Astrocyte (in vitro differentiated cells and primary cell): ENCODE results near the gene C1QTNF5. TPM values are rescaled to one million over a fixed set of nuclear protein-coding genes. Genes with fewer than 3 reads are reported as not detected.

Experiments used
- DNase-seq: peaks from one replicate; pipeline ENCODE4 v3.0.0-alpha.2; 2010; ENCODE audit warnings: low read depth
- FAIRE-seq: peaks from 2 replicates; lab custom pipeline; 2011; peaks lifted over from hg19 to GRCh38; lab: Jason Lieb, UNC
- H2AFZ ChIP-seq: 2 replicates; pipeline ENCODE4 v1.6.0; 2012; ENCODE audit warnings: low read depth, low read length, inconsistent platforms
- H3K27ac ChIP-seq: 2 replicates; pipeline ENCODE4 v1.5.1; 2011; ENCODE audit warnings: low read depth, low read length, inconsistent platforms
- H3K27me3 ChIP-seq: 2 replicates; pipeline ENCODE4 v1.6.0; 2011; ENCODE audit warnings: low read length, inconsistent platforms; ENCODE audit not compliant: insufficient read depth
- H3K36me3 ChIP-seq: 2 replicates; pipeline ENCODE4 v1.5.1; 2011; ENCODE audit warnings: low read length, inconsistent platforms; ENCODE audit not compliant: insufficient read depth
- H3K4me1 ChIP-seq: 2 replicates; pipeline ENCODE4 v1.5.1; 2011; ENCODE audit warnings: low read length, inconsistent platforms; ENCODE audit not compliant: insufficient read depth
- H3K4me2 ChIP-seq: 2 replicates; pipeline ENCODE4 v1.6.0; 2012; ENCODE audit warnings: low read length, inconsistent platforms
- H3K4me3 ChIP-seq: 2 replicates; pipeline ENCODE4 v1.5.1; 2011; ENCODE audit warnings: low read depth, mild to moderate bottlenecking, low read length, inconsistent platforms; ENCODE audit not compliant: insufficient read depth
- H3K79me2 ChIP-seq: 2 replicates; pipeline ENCODE4 v1.6.0; 2012; ENCODE audit warnings: mild to moderate bottlenecking, low read length, inconsistent platforms; ENCODE audit not compliant: insufficient read depth
- H3K9ac ChIP-seq: 2 replicates; pipeline ENCODE4 v1.6.0; 2012; ENCODE audit warnings: mild to moderate bottlenecking, low read length, inconsistent platforms
- H3K9me3 ChIP-seq: 2 replicates; pipeline ENCODE4 v1.5.1; 2012; ENCODE audit warnings: low read depth, mild to moderate bottlenecking, low read length, inconsistent platforms; ENCODE audit not compliant: insufficient read depth
- H4K20me1 ChIP-seq: 2 replicates; pipeline ENCODE4 v1.6.0; 2012; ENCODE audit warnings: low read length, inconsistent platforms; ENCODE audit not compliant: insufficient read depth
- H3K27ac Mint-ChIP-seq: one replicate; pipeline ENCODE4 v1.8.0; 2021; ENCODE audit warnings: mild to moderate bottlenecking, mixed read lengths; ENCODE audit not compliant: unreplicated experiment
- H3K27me3 Mint-ChIP-seq: one replicate; pipeline ENCODE4 v1.8.0; 2021; ENCODE audit warnings: low read depth, mixed read lengths; ENCODE audit not compliant: unreplicated experiment
- H3K36me3 Mint-ChIP-seq: one replicate; pipeline ENCODE4 v1.8.0; 2021; ENCODE audit warnings: low read depth, mixed read lengths; ENCODE audit not compliant: unreplicated experiment
- H3K4me1 Mint-ChIP-seq: one replicate; pipeline ENCODE4 v1.8.0; 2021; ENCODE audit warnings: low read depth, mixed read lengths; ENCODE audit not compliant: unreplicated experiment
- H3K4me3 Mint-ChIP-seq: one replicate; pipeline ENCODE4 v1.8.0; 2021; ENCODE audit warnings: mild to moderate bottlenecking, moderate library complexity, mixed read lengths; ENCODE audit not compliant: unreplicated experiment
- H3K9me3 Mint-ChIP-seq: one replicate; pipeline ENCODE4 v1.8.0; 2021; ENCODE audit warnings: mild to moderate bottlenecking, mixed read lengths; ENCODE audit not compliant: unreplicated experiment
- CTCF ChIP-seq: IDR thresholded peaks from 2 replicates; pipeline ENCODE4 v1.5.1; 2011; ENCODE audit warnings: low read depth, mild to moderate bottlenecking, inconsistent platforms, low read length, moderate library complexity; ENCODE audit not compliant: insufficient read depth
- EZH2 ChIP-seq: IDR thresholded peaks from 2 replicates; pipeline ENCODE4 v1.6.1; 2012; ENCODE audit warnings: mild to moderate bottlenecking, low read length, inconsistent platforms; ENCODE audit not compliant: insufficient read depth
- total RNA-seq: library from RNA; stranded (reverse); gene quantifications from 2 replicates; pipeline ENCODE4 v1.2.1, GENCODE V29; 2021

The C1QTNF5 gene
- total RNA-seq, 1 donor from 2014 or later: 6.3 TPM

DNA sequence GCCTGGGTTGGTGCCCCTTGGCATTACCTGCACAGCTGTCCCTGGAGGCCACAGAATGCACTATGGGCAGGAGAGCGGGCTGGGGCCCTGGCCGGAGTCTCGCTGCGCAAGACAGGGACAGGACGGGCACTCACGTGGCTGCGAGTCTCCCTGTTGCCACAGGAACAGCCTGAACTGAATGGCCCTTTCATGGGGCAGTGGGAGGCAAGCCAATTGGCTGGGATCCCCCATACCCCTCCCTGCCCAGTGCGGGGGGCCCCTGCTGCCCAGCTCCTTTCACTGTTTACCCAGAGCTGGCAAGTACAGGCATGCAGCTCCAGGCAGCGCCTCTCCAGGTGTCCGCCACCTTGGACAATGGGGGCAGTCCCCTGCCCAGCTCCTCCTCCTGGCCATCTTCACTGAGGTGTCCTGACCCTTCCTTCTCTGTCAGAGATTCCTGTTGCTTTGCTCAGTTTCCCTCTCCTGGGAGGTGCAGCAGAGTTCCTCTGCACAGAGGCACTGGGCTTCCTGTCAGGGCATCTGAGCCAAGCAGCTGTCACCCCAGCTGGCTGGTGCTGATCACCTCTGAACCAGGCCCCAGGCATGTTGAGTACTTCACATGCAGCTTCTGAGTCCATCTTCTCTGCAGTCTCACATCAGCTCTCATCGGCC is 35.6 kb upstream of the C1QTNF5 start:
- DNase-seq: no peak
- Histone ChIP-seq H3K4me3 (no peak overlapping the region), H2AFZ (no peak overlapping the region), H3K27ac (no peak overlapping the region), H3K36me3 (no peaks in the 10 kb centered on the region), H3K27me3 (peaks cover 2% of the 10 kb centered on the region), H4K20me1 (no peaks in the 10 kb centered on the region), H3K79me2 (no peaks in the 10 kb centered on the region), H3K9me3 (no peaks in the 10 kb centered on the region), H3K4me2 (peak overlapping the region; percentile 50), H3K4me1 (peaks cover 23% of the 10 kb centered on the region), H3K9ac (no peak overlapping the region)
- H3K36me3 Mint-ChIP-seq: no peaks in the 10 kb centered on the region
- H3K4me1 Mint-ChIP-seq: peaks cover 16% of the 10 kb centered on the region
- TF ChIP-seq EZH2 (no peak), CTCF (no peak)
- peaks cover 10% of the 10 kb centered on the region for H3K27me3 Mint-ChIP-seq
- no peak for FAIRE-seq
- H3K27ac Mint-ChIP-seq: no peak overlapping the region
- H3K9me3 Mint-ChIP-seq: peaks cover 2% of the 10 kb centered on the region
- H3K4me3 Mint-ChIP-seq: peak overlapping the region; percentile 4

GRCh38 chr11:119375337-119376196 is 34.9 kb upstream of the C1QTNF5 start:
- peaks cover 2% of the 10 kb centered on the region for H3K27me3 ChIP-seq
- Mint-ChIP-seq H3K27me3 (peaks cover 9% of the 10 kb centered on the region), H3K9me3 (peaks cover 2% of the 10 kb centered on the region), H3K27ac (no peak overlapping the region), H3K4me1 (peaks cover 16% of the 10 kb centered on the region), H3K4me3 (no peak overlapping the region), H3K36me3 (no peaks in the 10 kb centered on the region)
- peak overlapping the region; percentile 50 for H3K4me2 ChIP-seq
- peak overlapping the region; percentile 23 for H3K9ac ChIP-seq
- H3K4me3 ChIP-seq: no peak overlapping the region
- DNase-seq (peak; percentile 71), FAIRE-seq (no peak)
- no peaks in the 10 kb centered on the region for H3K9me3 ChIP-seq
- no peaks in the 10 kb centered on the region for H3K79me2 ChIP-seq
- no peak overlapping the region for H3K27ac ChIP-seq
- no peaks in the 10 kb centered on the region for H3K36me3 ChIP-seq
- H3K4me1 ChIP-seq: peaks cover 18% of the 10 kb centered on the region
- no peaks in the 10 kb centered on the region for H4K20me1 ChIP-seq
- H2AFZ ChIP-seq: peak overlapping the region; percentile 8
- TF ChIP-seq CTCF (no peak), EZH2 (no peak)
